ENCODE results near the gene STXBP5L.

GRCh38 chr3:120864541-120864940 is 43.5 kb upstream of the STXBP5L start:
- TF ChIP-seq CTCF (IDR thresholded peaks at IDR 0.05) (no peak), CREB1 (CRISPR knock-in tag; IDR thresholded peaks at IDR 0.05) (no peak), SP1 (CRISPR knock-in tag; conservative IDR thresholded peaks at IDR 0.05) (no peak), USF2 (CRISPR knock-in tag; IDR thresholded peaks at IDR 0.05) (no peak), ZNF512 (CRISPR knock-in tag; IDR thresholded peaks at IDR 0.05; ENCODE audit: borderline replicate concordance) (no peak), ATF3 (CRISPR knock-in tag; conservative IDR thresholded peaks at IDR 0.05) (no peak), ZNF138 (CRISPR knock-in tag; conservative IDR thresholded peaks at IDR 0.05) (no peak), NFYB (CRISPR knock-in tag; conservative IDR thresholded peaks at IDR 0.05; ENCODE audit: low read depth) (no peak), FOXK1 (CRISPR knock-in tag; IDR thresholded peaks at IDR 0.05) (no peak), PREB (CRISPR knock-in tag; IDR thresholded peaks at IDR 0.05; ENCODE audit: borderline replicate concordance) (no peak)

Measured in WTC11 (cell line).